ENCODE results near the gene MLIP.

Gene MLIP

GRCh38 chr6:54096811-54097210, 14.4 kb upstream of the MLIP start:
- DNase-seq = no peak

- DNase-seq = no peak
Measured at GRCh38 chr6:54097753-54098152, 13.5 kb upstream of the MLIP start.

GRCh38 chr6:54098450-54099044, 12.7 kb upstream of the MLIP start:
- DNase-seq = no peak

- no peak for DNase-seq
Measured at GRCh38 chr6:54099225-54099624, 12.0 kb upstream of the MLIP start.

GRCh38 chr6:54100411-54101006, 10.7 kb upstream of the MLIP start:
- no peak for DNase-seq

GRCh38 chr6:54102238-54102637, 9.0 kb upstream of the MLIP start:
- no peak for DNase-seq

GRCh38 chr6:54103497-54103896, 7.7 kb upstream of the MLIP start:
- DNase-seq = no peak

- DNase-seq = no peak
Measured at GRCh38 chr6:54106727-54107126, 4.5 kb upstream of the MLIP start.

GRCh38 chr6:54107470-54108090, 3.7 kb upstream of the MLIP start:
- DNase-seq = no peak

- DNase-seq = no peak
Measured at GRCh38 chr6:54108271-54108670, 3.0 kb upstream of the MLIP start.

GRCh38 chr6:54109586-54109985, 1.7 kb upstream of the MLIP start:
- DNase-seq = no peak

- DNase-seq = no peak
Measured at GRCh38 chr6:54112151-54112650, 958 bp downstream of the MLIP start.

GRCh38 chr6:54114991-54115390, 3.7 kb downstream of the MLIP start:
- no peak for DNase-seq

GRCh38 chr6:54115966-54116365, 4.7 kb downstream of the MLIP start:
- DNase-seq = no peak

- DNase-seq = no peak
Measured at GRCh38 chr6:54118117-54118516, 6.9 kb downstream of the MLIP start.

- DNase-seq = no peak
Measured at GRCh38 chr6:54125493-54125892, 14.2 kb downstream of the MLIP start.

GRCh38 chr6:54130179-54130578, 18.9 kb downstream of the MLIP start:
- no peak for DNase-seq

- no peak for DNase-seq
Measured at GRCh38 chr6:54132587-54132986, 21.3 kb downstream of the MLIP start.

GRCh38 chr6:54133186-54133585, 21.9 kb downstream of the MLIP start:
- no peak for DNase-seq

GRCh38 chr6:54134935-54135334, 23.7 kb downstream of the MLIP start:
- DNase-seq = no peak

- DNase-seq = no peak
Measured at GRCh38 chr6:54135665-54136369, 24.6 kb downstream of the MLIP start.

GRCh38 chr6:54138795-54139194, 27.6 kb downstream of the MLIP start:
- no peak for DNase-seq

GRCh38 chr6:54140811-54141210, 29.6 kb downstream of the MLIP start:
- no peak for DNase-seq

Measured in activated effector memory CD4-positive, alpha-beta T cell treated with anti-CD3 and anti-CD28 coated beads, Interleukin-2, amount 50 U/mL, for 16 hours (primary cell).